ENCODE data around the gene SCP2.

Gene SCP2

DNA sequence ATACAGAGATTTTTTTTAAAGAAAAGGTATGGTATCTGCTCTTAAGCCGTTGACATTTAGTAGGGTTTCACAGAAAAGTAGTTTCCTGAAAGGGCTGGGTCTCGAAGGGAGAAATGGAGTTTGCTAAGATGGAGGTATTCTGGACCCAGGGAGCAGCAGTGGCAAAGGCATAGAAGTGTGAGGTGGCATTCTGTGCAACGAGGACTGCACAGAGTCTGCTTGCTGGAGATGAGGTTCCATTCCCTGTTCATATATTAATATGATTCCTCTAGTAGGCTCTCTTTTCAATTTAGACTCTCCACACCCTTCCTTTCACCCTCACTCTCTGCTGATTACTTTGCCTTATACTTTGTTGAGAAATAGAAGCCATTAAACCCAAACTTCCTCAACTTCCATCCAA, 96.5 kb downstream of the SCP2 start:
- Histone ChIP-seq H3K27ac (no peak overlapping the region), H3K36me3 (replicated peaks) (no peaks in the 10 kb centered on the region), H3K4me3 (ENCODE audit: low read depth, low read length) (no peak overlapping the region), H3K27me3 (replicated peaks) (no peaks in the 10 kb centered on the region)
- in situ Hi-C loops (cut with HindIII; ENCODE audit: low pct_ligation_motif_present, low sequenced_read_pairs) = no loop called here
- TF ChIP-seq, protein P1, sequence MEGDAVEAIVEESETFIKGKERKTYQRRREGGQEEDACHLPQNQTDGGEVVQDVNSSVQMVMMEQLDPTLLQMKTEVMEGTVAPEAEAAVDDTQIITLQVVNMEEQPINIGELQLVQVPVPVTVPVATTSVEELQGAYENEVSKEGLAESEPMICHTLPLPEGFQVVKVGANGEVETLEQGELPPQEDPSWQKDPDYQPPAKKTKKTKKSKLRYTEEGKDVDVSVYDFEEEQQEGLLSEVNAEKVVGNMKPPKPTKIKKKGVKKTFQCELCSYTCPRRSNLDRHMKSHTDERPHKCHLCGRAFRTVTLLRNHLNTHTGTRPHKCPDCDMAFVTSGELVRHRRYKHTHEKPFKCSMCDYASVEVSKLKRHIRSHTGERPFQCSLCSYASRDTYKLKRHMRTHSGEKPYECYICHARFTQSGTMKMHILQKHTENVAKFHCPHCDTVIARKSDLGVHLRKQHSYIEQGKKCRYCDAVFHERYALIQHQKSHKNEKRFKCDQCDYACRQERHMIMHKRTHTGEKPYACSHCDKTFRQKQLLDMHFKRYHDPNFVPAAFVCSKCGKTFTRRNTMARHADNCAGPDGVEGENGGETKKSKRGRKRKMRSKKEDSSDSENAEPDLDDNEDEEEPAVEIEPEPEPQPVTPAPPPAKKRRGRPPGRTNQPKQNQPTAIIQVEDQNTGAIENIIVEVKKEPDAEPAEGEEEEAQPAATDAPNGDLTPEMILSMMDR (IDR thresholded peaks at IDR 0.05; ENCODE audit: low read depth, low read length, missing control alignments) = no peak
- no peak for DNase-seq

DNA sequence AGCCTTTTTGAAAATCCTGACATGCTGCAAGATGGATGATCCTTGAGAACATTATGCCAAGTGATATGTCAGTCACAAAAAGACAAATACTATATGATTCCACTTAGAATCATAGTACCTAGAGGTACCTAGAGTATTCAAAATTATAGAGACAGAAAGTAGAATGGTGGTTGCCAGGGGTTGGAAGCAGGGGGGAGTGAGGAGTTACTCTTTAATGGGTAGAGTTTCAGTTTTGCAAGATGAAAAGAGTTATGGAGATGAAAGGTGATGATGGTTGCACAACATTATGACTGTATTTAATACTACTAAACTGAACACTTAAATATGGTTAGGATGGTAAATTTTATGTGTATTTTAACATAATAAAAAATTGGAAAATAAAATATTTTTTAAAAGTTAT, 97.0 kb downstream of the SCP2 start:
- TF ChIP-seq, protein P1 (IDR thresholded peaks at IDR 0.05; ENCODE audit: low read depth, low read length, missing control alignments) = no peak
- in situ Hi-C loops (cut with HindIII; ENCODE audit: low pct_ligation_motif_present, low sequenced_read_pairs) = no loop called here
- Histone ChIP-seq H3K36me3 (replicated peaks) (no peaks in the 10 kb centered on the region), H3K27me3 (replicated peaks) (no peaks in the 10 kb centered on the region), H3K27ac (no peak overlapping the region), H3K4me3 (ENCODE audit: low read depth, low read length) (no peak overlapping the region)
- no peak for DNase-seq

DNA sequence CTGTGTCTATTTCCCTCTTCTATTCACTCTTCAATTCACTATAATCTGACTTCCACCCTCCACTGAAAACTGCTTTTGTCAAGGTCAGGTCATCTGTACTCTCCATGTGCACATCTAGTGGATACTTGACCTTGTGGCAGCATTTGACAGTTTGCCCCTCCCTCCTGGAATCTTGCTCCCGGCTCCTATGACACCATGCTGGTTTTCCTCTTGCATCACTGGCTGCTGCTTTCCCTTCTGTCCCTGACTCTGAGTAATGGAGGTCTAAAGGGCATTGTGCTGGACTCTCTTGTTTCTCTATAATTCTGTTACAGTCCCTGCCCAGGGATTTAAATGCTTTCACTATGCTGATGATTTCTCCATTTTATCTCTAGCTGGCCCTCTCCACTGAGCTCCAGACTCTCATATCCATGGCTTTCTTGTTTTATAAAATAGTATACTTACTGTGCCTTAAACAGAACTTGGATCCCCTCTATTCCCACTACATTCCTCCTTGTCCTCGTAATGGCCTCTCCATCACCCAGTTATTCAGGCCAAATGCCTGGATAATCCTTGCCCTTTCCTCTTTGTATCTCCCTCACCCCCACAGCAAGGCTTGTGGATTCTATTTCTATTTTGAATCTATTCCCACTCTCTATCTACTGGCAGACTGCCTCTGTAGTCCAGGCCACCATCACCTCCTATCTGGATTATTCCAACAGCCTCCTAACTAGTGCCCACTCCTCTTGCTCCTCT, 98.1 kb downstream of the SCP2 start:
- peak; percentile 55 for DNase-seq
- Histone ChIP-seq H3K27ac (peak overlapping the region; percentile 49), H3K36me3 (replicated peaks) (no peaks in the 10 kb centered on the region), H3K4me3 (ENCODE audit: low read depth, low read length) (no peak overlapping the region), H3K27me3 (replicated peaks) (no peaks in the 10 kb centered on the region)
- in situ Hi-C loops (cut with HindIII; ENCODE audit: low pct_ligation_motif_present, low sequenced_read_pairs) = no loop called here
- TF ChIP-seq, protein P1 (IDR thresholded peaks at IDR 0.05; ENCODE audit: low read depth, low read length, missing control alignments) = no peak

DNA sequence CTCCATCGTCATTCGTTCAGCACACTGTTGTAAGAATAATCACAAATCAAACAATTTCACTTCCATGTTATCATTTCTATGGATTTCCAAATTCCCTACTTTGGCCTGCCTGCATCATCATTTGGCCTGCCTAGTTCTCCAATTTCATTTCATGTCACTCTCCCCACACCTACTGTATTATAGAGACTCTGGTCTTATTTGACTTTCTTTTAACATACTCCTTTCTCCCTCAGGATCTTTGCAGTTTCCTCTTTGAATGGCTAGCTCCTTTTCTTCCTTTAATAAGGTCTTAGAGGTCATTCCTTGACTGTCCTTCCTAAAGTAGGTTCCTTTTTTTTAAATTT, 98.7 kb downstream of the SCP2 start:
- Histone ChIP-seq H3K27me3 (replicated peaks) (no peaks in the 10 kb centered on the region), H3K27ac (no peak overlapping the region), H3K4me3 (ENCODE audit: low read depth, low read length) (no peak overlapping the region), H3K36me3 (replicated peaks) (no peaks in the 10 kb centered on the region)
- TF ChIP-seq, protein P1 (IDR thresholded peaks at IDR 0.05; ENCODE audit: low read depth, low read length, missing control alignments) = no peak
- no peak for DNase-seq
- in situ Hi-C loops (cut with HindIII; ENCODE audit: low pct_ligation_motif_present, low sequenced_read_pairs) = no loop called here

DNA sequence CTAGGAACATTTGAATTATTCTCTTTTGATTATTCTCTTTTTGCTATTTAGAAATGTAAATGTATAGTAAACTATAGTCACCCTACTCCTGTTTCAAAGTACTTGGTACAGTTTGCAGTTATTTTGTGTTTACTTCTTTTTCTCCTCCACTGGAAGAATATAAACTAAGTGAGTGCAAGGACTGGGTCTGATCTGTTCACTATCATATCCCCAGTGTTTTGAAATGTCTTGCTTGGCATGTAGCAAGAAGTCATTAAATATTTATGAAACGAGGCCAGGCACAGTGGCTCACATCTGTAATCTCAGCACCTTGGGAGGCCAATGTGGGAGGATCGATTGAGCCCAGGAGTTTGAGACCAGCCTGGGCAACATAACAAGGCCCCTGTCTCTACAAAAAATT, 99.2 kb downstream of the SCP2 start:
- in situ Hi-C loops (cut with HindIII; ENCODE audit: low pct_ligation_motif_present, low sequenced_read_pairs) = no loop called here
- TF ChIP-seq, protein P1 (IDR thresholded peaks at IDR 0.05; ENCODE audit: low read depth, low read length, missing control alignments) = no peak
- no peak overlapping the region for H3K27ac ChIP-seq
- H3K36me3 ChIP-seq (replicated peaks) = no peaks in the 10 kb centered on the region
- H3K4me3 ChIP-seq (ENCODE audit: low read depth, low read length) = no peak overlapping the region
- H3K27me3 ChIP-seq (replicated peaks) = no peaks in the 10 kb centered on the region
- no peak for DNase-seq

DNA sequence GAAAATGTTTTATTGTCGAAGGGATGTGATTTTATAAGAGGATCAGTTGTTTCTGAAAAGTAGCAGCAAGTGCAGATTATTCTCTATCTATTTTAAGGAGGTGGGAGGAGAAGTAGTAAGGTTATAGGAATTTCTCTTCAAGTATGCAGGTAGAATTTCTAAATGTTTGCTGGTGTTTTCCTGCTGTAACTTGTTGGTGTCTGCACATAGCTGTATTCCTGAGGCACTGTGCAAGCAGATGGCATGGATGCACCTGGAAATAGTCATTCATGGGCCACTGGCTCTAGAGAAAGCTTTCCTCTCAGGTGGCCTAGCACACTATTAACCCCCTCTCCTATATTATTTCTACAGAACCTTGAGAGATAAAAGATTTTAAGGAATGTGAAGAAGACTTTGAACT, 104.7 kb downstream of the SCP2 start:
- no peaks in the 10 kb centered on the region for H3K27me3 ChIP-seq (replicated peaks)
- H3K4me3 ChIP-seq (ENCODE audit: low read depth, low read length) = no peak overlapping the region
- DNase-seq = no peak
- TF ChIP-seq, protein P1 (IDR thresholded peaks at IDR 0.05; ENCODE audit: low read depth, low read length, missing control alignments) = no peak
- H3K36me3 ChIP-seq (replicated peaks) = peaks cover 2% of the 10 kb centered on the region
- no peak overlapping the region for H3K27ac ChIP-seq
- in situ Hi-C loops (cut with HindIII; ENCODE audit: low pct_ligation_motif_present, low sequenced_read_pairs) = no loop called here

Data from brain microvascular endothelial cell (primary cell).